Ishikawa (cell line): ENCODE results near the gene CACNA1C.

ENCODE experiments used
- CEBPB ChIP-seq: IDR thresholded peaks from 2 replicates; pipeline ENCODE4 v1.6.1; 2012
- CREB1 ChIP-seq: IDR thresholded peaks from 2 replicates; pipeline ENCODE4 v1.6.1; 2012; ENCODE audit warnings: low read depth
- EGR1 ChIP-seq: IDR thresholded peaks from 2 replicates; pipeline ENCODE4 v1.6.1; 2012
- EP300 ChIP-seq: IDR thresholded peaks from 2 replicates; pipeline ENCODE4 v1.6.1; 2012; ENCODE audit warnings: borderline replicate concordance
- FOXM1 ChIP-seq: IDR thresholded peaks from 2 replicates; pipeline ENCODE4 v1.6.1; 2012; ENCODE audit warnings: low read depth, borderline replicate concordance
- MAX ChIP-seq: IDR thresholded peaks from 2 replicates; pipeline ENCODE4 v1.6.1; 2012
- NFIC ChIP-seq: IDR thresholded peaks from 2 replicates; pipeline ENCODE4 v1.6.1; 2012
- RAD21 ChIP-seq: IDR thresholded peaks from 2 replicates; pipeline ENCODE4 v1.6.1; 2012; ENCODE audit warnings: low read depth
- TAF1 ChIP-seq: IDR thresholded peaks from 2 replicates; pipeline ENCODE4 v1.6.1; 2012; ENCODE audit warnings: low read depth, mild to moderate bottlenecking
- TCF12 ChIP-seq: IDR thresholded peaks from 2 replicates; pipeline ENCODE4 v1.6.1; 2012; ENCODE audit warnings: low read depth
- TEAD4 ChIP-seq: IDR thresholded peaks from 2 replicates; pipeline ENCODE4 v1.6.1; 2012
- YY1 ChIP-seq: IDR thresholded peaks from 2 replicates; pipeline ENCODE4 v1.6.1; 2012; ENCODE audit warnings: low read depth
- ZBTB7A ChIP-seq: IDR thresholded peaks from 2 replicates; pipeline ENCODE4 v1.6.1; 2012; ENCODE audit warnings: low read depth
- TF ChIP-seq, protein P1 (sequence below): IDR thresholded peaks from 2 replicates; pipeline ENCODE4 v1.6.1; 2012; ENCODE audit warnings: low read depth, mild to moderate bottlenecking
- TF ChIP-seq, protein P2 (sequence below): IDR thresholded peaks from 2 replicates; pipeline ENCODE4 v1.6.1; 2012

Gene CACNA1C

GRCh38 chr12:2688381-2688931, 635.7 kb downstream of the CACNA1C start:
- TF ChIP-seq CEBPB (no peak), EP300 (no peak), NFIC (no peak), MAX (no peak), TAF1 (no peak), ZBTB7A (no peak), FOXM1 (no peak), TEAD4 (no peak), TCF12 (no peak), CREB1 (no peak), RAD21 (no peak), YY1 (no peak)
- TF ChIP-seq, protein P1, sequence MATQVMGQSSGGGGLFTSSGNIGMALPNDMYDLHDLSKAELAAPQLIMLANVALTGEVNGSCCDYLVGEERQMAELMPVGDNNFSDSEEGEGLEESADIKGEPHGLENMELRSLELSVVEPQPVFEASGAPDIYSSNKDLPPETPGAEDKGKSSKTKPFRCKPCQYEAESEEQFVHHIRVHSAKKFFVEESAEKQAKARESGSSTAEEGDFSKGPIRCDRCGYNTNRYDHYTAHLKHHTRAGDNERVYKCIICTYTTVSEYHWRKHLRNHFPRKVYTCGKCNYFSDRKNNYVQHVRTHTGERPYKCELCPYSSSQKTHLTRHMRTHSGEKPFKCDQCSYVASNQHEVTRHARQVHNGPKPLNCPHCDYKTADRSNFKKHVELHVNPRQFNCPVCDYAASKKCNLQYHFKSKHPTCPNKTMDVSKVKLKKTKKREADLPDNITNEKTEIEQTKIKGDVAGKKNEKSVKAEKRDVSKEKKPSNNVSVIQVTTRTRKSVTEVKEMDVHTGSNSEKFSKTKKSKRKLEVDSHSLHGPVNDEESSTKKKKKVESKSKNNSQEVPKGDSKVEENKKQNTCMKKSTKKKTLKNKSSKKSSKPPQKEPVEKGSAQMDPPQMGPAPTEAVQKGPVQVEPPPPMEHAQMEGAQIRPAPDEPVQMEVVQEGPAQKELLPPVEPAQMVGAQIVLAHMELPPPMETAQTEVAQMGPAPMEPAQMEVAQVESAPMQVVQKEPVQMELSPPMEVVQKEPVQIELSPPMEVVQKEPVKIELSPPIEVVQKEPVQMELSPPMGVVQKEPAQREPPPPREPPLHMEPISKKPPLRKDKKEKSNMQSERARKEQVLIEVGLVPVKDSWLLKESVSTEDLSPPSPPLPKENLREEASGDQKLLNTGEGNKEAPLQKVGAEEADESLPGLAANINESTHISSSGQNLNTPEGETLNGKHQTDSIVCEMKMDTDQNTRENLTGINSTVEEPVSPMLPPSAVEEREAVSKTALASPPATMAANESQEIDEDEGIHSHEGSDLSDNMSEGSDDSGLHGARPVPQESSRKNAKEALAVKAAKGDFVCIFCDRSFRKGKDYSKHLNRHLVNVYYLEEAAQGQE = no peak
- TF ChIP-seq, protein P2, sequence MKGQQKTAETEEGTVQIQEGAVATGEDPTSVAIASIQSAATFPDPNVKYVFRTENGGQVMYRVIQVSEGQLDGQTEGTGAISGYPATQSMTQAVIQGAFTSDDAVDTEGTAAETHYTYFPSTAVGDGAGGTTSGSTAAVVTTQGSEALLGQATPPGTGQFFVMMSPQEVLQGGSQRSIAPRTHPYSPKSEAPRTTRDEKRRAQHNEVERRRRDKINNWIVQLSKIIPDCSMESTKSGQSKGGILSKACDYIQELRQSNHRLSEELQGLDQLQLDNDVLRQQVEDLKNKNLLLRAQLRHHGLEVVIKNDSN = no peak

DNA sequence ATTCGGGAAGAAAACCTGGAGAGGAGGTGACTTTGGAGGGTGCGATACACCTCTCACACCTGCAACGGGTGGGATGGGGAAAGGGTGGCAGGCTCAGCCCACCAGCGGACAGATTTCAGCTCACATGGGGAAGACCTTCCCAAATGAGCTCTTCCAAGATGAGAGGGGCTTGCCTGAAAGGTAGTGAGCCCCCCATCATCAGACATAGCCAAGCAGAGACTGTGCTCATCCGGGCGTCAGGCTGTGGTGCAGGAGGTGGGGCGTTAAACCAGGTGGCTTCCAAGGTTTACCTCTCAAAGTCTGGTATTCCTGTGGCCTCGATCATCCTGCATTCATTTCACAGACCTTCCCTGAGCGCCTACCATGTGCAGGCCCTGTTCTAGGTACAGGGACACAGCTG, 636.6 kb downstream of the CACNA1C start:
- TF ChIP-seq, protein P1 = no peak
- TF ChIP-seq CEBPB = no peak
- no peak for TF ChIP-seq CREB1
- TF ChIP-seq TEAD4 = no peak
- no peak for TF ChIP-seq ZBTB7A
- TF ChIP-seq MAX = no peak
- no peak for TF ChIP-seq TCF12
- no peak for TF ChIP-seq RAD21
- TF ChIP-seq EP300 = no peak
- no peak for TF ChIP-seq YY1
- no peak for TF ChIP-seq EGR1
- no peak for TF ChIP-seq TAF1

GRCh38 chr12:2689879-2690278, 637.1 kb downstream of the CACNA1C start:
- TF ChIP-seq TAF1 (no peak), CREB1 (no peak)

GRCh38 chr12:2690348-2691005, 637.7 kb downstream of the CACNA1C start:
- no peak for TF ChIP-seq MAX
- TF ChIP-seq, protein P2 = no peak
- no peak for TF ChIP-seq CEBPB
- no peak for TF ChIP-seq EGR1
- TF ChIP-seq, protein P1 = no peak
- TF ChIP-seq NFIC = no peak
- TF ChIP-seq RAD21 = no peak
- no peak for TF ChIP-seq EP300
- TF ChIP-seq TCF12 = no peak
- no peak for TF ChIP-seq CREB1
- no peak for TF ChIP-seq FOXM1
- no peak for TF ChIP-seq TAF1
- no peak for TF ChIP-seq YY1
- TF ChIP-seq TEAD4 = no peak
- TF ChIP-seq ZBTB7A = no peak
